HG02938 (cell line): Measurements from ENCODE around the gene TDRD9.
"Not testable (repeated sequence)": the region's sequence is repeated elsewhere in the genome, so short reads cannot be mapped to it uniquely, and the experiment has no call there.

Experiments used
- ATAC-seq: cut with Tn5 transposase; IDR thresholded peaks from one replicate; pipeline ENCODE4 v1.9.1; 2021; ENCODE audit warnings: mild to moderate bottlenecking, moderate library complexity; ENCODE audit not compliant: unreplicated experiment

Gene TDRD9

GRCh38 chr14:103923863-103924262 lies 4.4 kb upstream of the TDRD9 start:
- ATAC-seq, result no peak

GRCh38 chr14:103925316-103925715 lies 2.9 kb upstream of the TDRD9 start:
- ATAC-seq, result no peak

- no peak for ATAC-seq
These were observed 690 bp upstream of the TDRD9 start for GRCh38 chr14:103927566-103927965.

- ATAC-seq, result no peak
These were observed 1.9 kb downstream of the TDRD9 start for GRCh38 chr14:103930051-103930604.

GRCh38 chr14:103931422-103931821 lies 3.2 kb downstream of the TDRD9 start:
- no peak for ATAC-seq

GRCh38 chr14:103932791-103933490 lies 4.7 kb downstream of the TDRD9 start:
- no peak for ATAC-seq

- no peak for ATAC-seq
These were observed 6.8 kb downstream of the TDRD9 start for GRCh38 chr14:103935102-103935501.

GRCh38 chr14:103941462-103941861 lies 13.2 kb downstream of the TDRD9 start:
- ATAC-seq, result no peak

- ATAC-seq, result no peak
These were observed 13.9 kb downstream of the TDRD9 start, which contains the start of gene RD3L for GRCh38 chr14:103941973-103942736. Gene RD3L, minus strand, starts transcription at chr14:103942529. Its CDS starts 834 bp downstream, at chr14:103941695.

GRCh38 chr14:103943673-103944072 lies 15.4 kb downstream of the TDRD9 start:
- no peak for ATAC-seq

- ATAC-seq, result no peak
These were observed 18.7 kb downstream of the TDRD9 start for GRCh38 chr14:103946975-103947374.

- no peak for ATAC-seq
These were observed 20.2 kb downstream of the TDRD9 start for GRCh38 chr14:103948442-103948841.

GRCh38 chr14:103949131-103949790 lies 21.0 kb downstream of the TDRD9 start:
- ATAC-seq, result no peak

GRCh38 chr14:103960457-103961055 lies 32.3 kb downstream of the TDRD9 start:
- ATAC-seq, result no peak

GRCh38 chr14:103961928-103962578 lies 33.8 kb downstream of the TDRD9 start:
- ATAC-seq, result no peak

GRCh38 chr14:103966631-103967030 lies 38.4 kb downstream of the TDRD9 start:
- no peak for ATAC-seq

GRCh38 chr14:103969961-103970360 lies 41.7 kb downstream of the TDRD9 start:
- no peak for ATAC-seq

GRCh38 chr14:103973354-103973753 lies 45.1 kb downstream of the TDRD9 start:
- no peak for ATAC-seq

GRCh38 chr14:103974575-103974974 lies 46.3 kb downstream of the TDRD9 start:
- no peak for ATAC-seq

- not testable (repeated sequence) for ATAC-seq
These were observed 52.5 kb downstream of the TDRD9 start for GRCh38 chr14:103980623-103981238.
